Measurements from ENCODE around the gene ZNF536. TPM values are rescaled to one million over a fixed set of nuclear protein-coding genes. Genes with fewer than 3 reads are reported as not detected.

Gene ZNF536
- total RNA-seq, 1 experiment from 2014 or later, result 0.05 TPM

DNA sequence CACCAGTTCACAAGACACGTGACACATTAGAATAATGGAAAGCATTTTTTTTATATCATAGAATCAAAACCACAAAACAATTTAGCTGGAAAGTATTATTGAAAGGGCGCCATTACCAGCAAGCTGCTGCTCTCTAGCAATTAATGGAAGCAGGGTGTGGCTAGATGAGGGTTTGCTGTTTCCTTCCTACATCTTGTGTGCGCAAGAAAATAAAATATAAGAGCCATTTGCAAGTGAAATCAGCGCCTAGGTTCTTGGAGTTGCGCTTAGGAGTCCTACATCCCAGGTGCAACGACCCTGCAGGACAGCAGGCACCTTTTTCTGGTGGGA is 140.9 kb downstream of the ZNF536 start:
- TF ChIP-seq POLR2AphosphoS5 (IDR thresholded peaks at IDR 0.05; ENCODE audit: low read depth, low read length) (no peak), TCF7L2 (IDR thresholded peaks at IDR 0.05; ENCODE audit: low read depth, low read length) (no peak), CTCF (IDR thresholded peaks at IDR 0.05) (no peak), SIN3A (IDR thresholded peaks at IDR 0.05; ENCODE audit: borderline replicate concordance, insufficient read depth, low read depth, low read length) (no peak)
- TF ChIP-seq, protein P1, sequence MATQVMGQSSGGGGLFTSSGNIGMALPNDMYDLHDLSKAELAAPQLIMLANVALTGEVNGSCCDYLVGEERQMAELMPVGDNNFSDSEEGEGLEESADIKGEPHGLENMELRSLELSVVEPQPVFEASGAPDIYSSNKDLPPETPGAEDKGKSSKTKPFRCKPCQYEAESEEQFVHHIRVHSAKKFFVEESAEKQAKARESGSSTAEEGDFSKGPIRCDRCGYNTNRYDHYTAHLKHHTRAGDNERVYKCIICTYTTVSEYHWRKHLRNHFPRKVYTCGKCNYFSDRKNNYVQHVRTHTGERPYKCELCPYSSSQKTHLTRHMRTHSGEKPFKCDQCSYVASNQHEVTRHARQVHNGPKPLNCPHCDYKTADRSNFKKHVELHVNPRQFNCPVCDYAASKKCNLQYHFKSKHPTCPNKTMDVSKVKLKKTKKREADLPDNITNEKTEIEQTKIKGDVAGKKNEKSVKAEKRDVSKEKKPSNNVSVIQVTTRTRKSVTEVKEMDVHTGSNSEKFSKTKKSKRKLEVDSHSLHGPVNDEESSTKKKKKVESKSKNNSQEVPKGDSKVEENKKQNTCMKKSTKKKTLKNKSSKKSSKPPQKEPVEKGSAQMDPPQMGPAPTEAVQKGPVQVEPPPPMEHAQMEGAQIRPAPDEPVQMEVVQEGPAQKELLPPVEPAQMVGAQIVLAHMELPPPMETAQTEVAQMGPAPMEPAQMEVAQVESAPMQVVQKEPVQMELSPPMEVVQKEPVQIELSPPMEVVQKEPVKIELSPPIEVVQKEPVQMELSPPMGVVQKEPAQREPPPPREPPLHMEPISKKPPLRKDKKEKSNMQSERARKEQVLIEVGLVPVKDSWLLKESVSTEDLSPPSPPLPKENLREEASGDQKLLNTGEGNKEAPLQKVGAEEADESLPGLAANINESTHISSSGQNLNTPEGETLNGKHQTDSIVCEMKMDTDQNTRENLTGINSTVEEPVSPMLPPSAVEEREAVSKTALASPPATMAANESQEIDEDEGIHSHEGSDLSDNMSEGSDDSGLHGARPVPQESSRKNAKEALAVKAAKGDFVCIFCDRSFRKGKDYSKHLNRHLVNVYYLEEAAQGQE (IDR thresholded peaks at IDR 0.05; ENCODE audit: insufficient read depth in 1 of 2, low read depth in 2 of 2, low read length in 1 of 2), result no peak
- Histone ChIP-seq H3K4me1 (ENCODE audit: control insufficient read depth, insufficient read depth, low read length) (no peaks in the 10 kb centered on the region), H3K4me3 (ENCODE audit: low read depth in 2 of 2, low read length in 2 of 2) (no peak overlapping the region), H3K27ac (ENCODE audit: low read length) (no peak overlapping the region), H3K27me3 (ENCODE audit: control insufficient read depth, insufficient read depth, low read length) (peaks cover 23% of the 10 kb centered on the region), H3K36me3 (ENCODE audit: control insufficient read depth, insufficient read depth, low read length) (no peaks in the 10 kb centered on the region), H3K9me3 (ENCODE audit: control insufficient read depth, insufficient read depth, low read depth, low read length) (no peaks in the 10 kb centered on the region)
- DNase-seq (ENCODE audit: low read depth, low spot score) (no peak), ATAC-seq (no peak)
- in situ Hi-C loops (cut with HindIII; ENCODE audit: low pct_unique_long_range_greater_than_20kb, low sequenced_read_pairs), result no loop called here
- intact Hi-C loops (cut with micrococcal nuclease; ENCODE audit: unreplicated experiment), result no loop called here
- BruUV-seq (replicated peaks), result no TSS peak
- POLR2A ChIA-PET, result no interaction called here
- CTCF ChIA-PET, result no interaction called here

GRCh38 chr19:30516111-30516510 is 143.9 kb downstream of the ZNF536 start:
- Histone ChIP-seq H3K27ac (ENCODE audit: low read length) (no peak overlapping the region), H3K4me1 (ENCODE audit: control insufficient read depth, insufficient read depth, low read length) (no peaks in the 10 kb centered on the region), H3K9me3 (ENCODE audit: control insufficient read depth, insufficient read depth, low read depth, low read length) (no peaks in the 10 kb centered on the region), H3K4me3 (ENCODE audit: low read depth in 2 of 2, low read length in 2 of 2) (no peak overlapping the region), H3K27me3 (ENCODE audit: control insufficient read depth, insufficient read depth, low read length) (peaks cover 13% of the 10 kb centered on the region), H3K36me3 (ENCODE audit: control insufficient read depth, insufficient read depth, low read length) (no peaks in the 10 kb centered on the region)
- intact Hi-C loops (cut with micrococcal nuclease; ENCODE audit: unreplicated experiment), result no loop called here
- ChIA-PET CTCF (no interaction called here), POLR2A (no interaction called here)
- DNase-seq (ENCODE audit: low read depth, low spot score) (no peak), ATAC-seq (no peak)
- no TSS peak for BruUV-seq (replicated peaks)
- TF ChIP-seq POLR2AphosphoS5 (IDR thresholded peaks at IDR 0.05; ENCODE audit: low read depth, low read length) (no peak), SIN3A (IDR thresholded peaks at IDR 0.05; ENCODE audit: borderline replicate concordance, insufficient read depth, low read depth, low read length) (no peak), CTCF (IDR thresholded peaks at IDR 0.05) (no peak), TCF7L2 (IDR thresholded peaks at IDR 0.05; ENCODE audit: low read depth, low read length) (no peak)
- TF ChIP-seq, protein P1 (IDR thresholded peaks at IDR 0.05; ENCODE audit: insufficient read depth in 1 of 2, low read depth in 2 of 2, low read length in 1 of 2), result no peak
- in situ Hi-C loops (cut with HindIII; ENCODE audit: low pct_unique_long_range_greater_than_20kb, low sequenced_read_pairs), result no loop called here
